D721Med (cell line): ENCODE measurements around the gene CENATAC.

Experiments used
- DNase-seq: peaks from one replicate; pipeline ENCODE4 v3.0.0; 2011; ENCODE audit warnings: low spot score; ENCODE audit not compliant: insufficient read length
- FAIRE-seq: peaks from 2 replicates; lab custom pipeline; 2011; peaks lifted over from hg19 to GRCh38; lab: Jason Lieb, UNC
- TF ChIP-seq, protein P1 (sequence below): IDR thresholded peaks from 2 replicates; pipeline ENCODE4 v1.5.1; 2012; ENCODE audit warnings: mild to moderate bottlenecking, control low read depth; ENCODE audit not compliant: insufficient read depth; ENCODE audit errors: missing control alignments

CENATAC gene

GRCh38 chr11:118998822-118999221 lies 884 bp downstream of the CENATAC start:
- TF ChIP-seq, protein P1, sequence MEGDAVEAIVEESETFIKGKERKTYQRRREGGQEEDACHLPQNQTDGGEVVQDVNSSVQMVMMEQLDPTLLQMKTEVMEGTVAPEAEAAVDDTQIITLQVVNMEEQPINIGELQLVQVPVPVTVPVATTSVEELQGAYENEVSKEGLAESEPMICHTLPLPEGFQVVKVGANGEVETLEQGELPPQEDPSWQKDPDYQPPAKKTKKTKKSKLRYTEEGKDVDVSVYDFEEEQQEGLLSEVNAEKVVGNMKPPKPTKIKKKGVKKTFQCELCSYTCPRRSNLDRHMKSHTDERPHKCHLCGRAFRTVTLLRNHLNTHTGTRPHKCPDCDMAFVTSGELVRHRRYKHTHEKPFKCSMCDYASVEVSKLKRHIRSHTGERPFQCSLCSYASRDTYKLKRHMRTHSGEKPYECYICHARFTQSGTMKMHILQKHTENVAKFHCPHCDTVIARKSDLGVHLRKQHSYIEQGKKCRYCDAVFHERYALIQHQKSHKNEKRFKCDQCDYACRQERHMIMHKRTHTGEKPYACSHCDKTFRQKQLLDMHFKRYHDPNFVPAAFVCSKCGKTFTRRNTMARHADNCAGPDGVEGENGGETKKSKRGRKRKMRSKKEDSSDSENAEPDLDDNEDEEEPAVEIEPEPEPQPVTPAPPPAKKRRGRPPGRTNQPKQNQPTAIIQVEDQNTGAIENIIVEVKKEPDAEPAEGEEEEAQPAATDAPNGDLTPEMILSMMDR, result no peak
- FAIRE-seq (no peak), DNase-seq (no peak)

GRCh38 chr11:119000906-119001305 lies 3.0 kb downstream of the CENATAC start:
- FAIRE-seq, result no peak
- TF ChIP-seq, protein P1, result no peak
- no peak for DNase-seq

- no peak for DNase-seq
- no peak for FAIRE-seq
- TF ChIP-seq, protein P1, result no peak
Measured at GRCh38 chr11:119006656-119007055, 8.7 kb downstream of the CENATAC start.

GRCh38 chr11:119011476-119012053 lies 13.6 kb downstream of the CENATAC start:
- TF ChIP-seq, protein P1, result no peak
- DNase-seq, result no peak
- FAIRE-seq, result no peak

DNA sequence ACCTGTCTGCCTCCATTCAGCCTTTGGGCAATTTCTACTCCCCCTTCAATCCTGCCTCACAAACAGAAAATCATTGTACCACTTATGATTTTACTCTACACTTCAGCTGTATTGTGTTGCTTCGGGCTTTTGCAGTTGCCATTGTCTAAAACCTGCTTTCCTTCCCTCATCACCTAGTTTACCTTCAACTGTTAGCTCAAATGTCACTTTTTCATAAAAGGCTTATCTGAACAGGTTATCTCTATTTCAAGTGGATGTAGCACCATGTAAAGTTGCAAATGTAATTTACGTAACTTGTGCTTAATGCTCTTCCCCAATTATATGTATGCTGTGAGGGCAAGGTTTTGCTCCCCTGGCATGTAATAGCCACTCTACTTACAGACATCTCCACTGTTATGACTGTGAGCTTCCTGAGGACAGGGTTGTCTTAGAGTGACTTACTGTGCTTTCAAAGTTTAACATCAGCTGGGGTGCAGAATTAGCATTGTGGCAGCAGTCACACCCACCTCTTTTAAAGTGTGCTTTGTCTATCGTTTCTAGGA lies 14.8 kb downstream of the CENATAC start:
- TF ChIP-seq, protein P1, result no peak
- DNase-seq, result no peak
- FAIRE-seq, result no peak

GRCh38 chr11:119014209-119014924 lies 16.4 kb downstream of the CENATAC start:
- FAIRE-seq, result no peak
- TF ChIP-seq, protein P1, result no peak
- no peak for DNase-seq
